PC-3 (cell line): ENCODE measurements around the gene GSTA2.

Experiments used
- EZH2 ChIP-seq: fragments of 300-600 bp; sonication (generic); IDR thresholded peaks from one replicate; pipeline ENCODE4 v1.6.1; 2017; ENCODE audit warnings: antibody characterized with exemption, mild to moderate bottlenecking, low read length; ENCODE audit not compliant: unreplicated experiment
- EZH2phosphoT487 ChIP-seq: fragments of 300-600 bp; sonication (generic); IDR thresholded peaks from 2 replicates; pipeline ENCODE4 v1.6.1; 2018; ENCODE audit warnings: mild to moderate bottlenecking, antibody characterized with exemption, low read length, borderline replicate concordance
- TF ChIP-seq, protein P1 (sequence below): fragments of 300-600 bp; sonication (generic); conservative IDR thresholded peaks from 2 replicates; pipeline ENCODE4 v1.5.1; 2017; ENCODE audit warnings: antibody characterized with exemption, low read depth, mild to moderate bottlenecking, low read length

DNA sequence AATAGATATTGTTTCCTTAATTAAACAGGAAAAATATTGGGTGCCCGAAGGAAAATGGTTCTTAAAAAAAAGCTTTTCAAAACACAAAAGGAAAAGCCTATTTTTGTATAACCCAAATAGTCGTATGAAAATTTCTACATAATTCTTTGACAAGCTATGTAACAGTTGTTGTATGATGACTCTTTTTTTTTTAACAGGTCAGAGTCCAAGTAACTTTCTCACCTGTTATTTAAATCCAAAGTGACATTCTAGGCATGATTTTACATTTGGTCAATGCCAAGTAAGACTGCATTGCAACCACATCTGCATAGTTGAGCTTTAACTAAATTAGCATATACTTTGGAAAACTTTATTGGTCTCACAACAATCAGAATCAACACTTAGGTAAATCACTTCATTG, 24.1 kb downstream of the GSTA2 start:
- TF ChIP-seq EZH2: no peak
- TF ChIP-seq, protein P1, sequence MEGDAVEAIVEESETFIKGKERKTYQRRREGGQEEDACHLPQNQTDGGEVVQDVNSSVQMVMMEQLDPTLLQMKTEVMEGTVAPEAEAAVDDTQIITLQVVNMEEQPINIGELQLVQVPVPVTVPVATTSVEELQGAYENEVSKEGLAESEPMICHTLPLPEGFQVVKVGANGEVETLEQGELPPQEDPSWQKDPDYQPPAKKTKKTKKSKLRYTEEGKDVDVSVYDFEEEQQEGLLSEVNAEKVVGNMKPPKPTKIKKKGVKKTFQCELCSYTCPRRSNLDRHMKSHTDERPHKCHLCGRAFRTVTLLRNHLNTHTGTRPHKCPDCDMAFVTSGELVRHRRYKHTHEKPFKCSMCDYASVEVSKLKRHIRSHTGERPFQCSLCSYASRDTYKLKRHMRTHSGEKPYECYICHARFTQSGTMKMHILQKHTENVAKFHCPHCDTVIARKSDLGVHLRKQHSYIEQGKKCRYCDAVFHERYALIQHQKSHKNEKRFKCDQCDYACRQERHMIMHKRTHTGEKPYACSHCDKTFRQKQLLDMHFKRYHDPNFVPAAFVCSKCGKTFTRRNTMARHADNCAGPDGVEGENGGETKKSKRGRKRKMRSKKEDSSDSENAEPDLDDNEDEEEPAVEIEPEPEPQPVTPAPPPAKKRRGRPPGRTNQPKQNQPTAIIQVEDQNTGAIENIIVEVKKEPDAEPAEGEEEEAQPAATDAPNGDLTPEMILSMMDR: no peak
- TF ChIP-seq EZH2phosphoT487: no peak
